ENCODE results near the gene PDZK1IP1.

- TF ChIP-seq CTCF (IDR thresholded peaks at IDR 0.05; ENCODE audit: borderline replicate concordance, extremely low read depth, low read length, poor library complexity, severe bottlenecking) (no peak), EZH2 (IDR thresholded peaks at IDR 0.05; ENCODE audit: borderline replicate concordance, low read depth, low read length, severe bottlenecking) (no peak)
Measured at GRCh38 chr1:47164552-47164951, 25.3 kb downstream of the PDZK1IP1 start.

All from DND-41 (cell line).